Measurements from ENCODE around the gene CSKMT. TPM values are rescaled to one million over a fixed set of nuclear protein-coding genes. Genes with fewer than 3 reads are reported as not detected.
"Not testable (repeated sequence)": the region's sequence is repeated elsewhere in the genome, so short reads cannot be mapped to it uniquely, and the experiment has no call there.

Gene CSKMT
- total RNA-seq, 4 donors from 2014 or later = 2.0 to 18.6 (median 7.3) TPM

GRCh38 chr11:62669420-62670161 lies 4.5 kb downstream of the CSKMT start:
- H3K9me3 ChIP-seq = no peaks in the 10 kb centered on the region
- TF ChIP-seq EP300 (IDR thresholded peaks at IDR 0.05) = no peak
- no peak for TF ChIP-seq POLR2AphosphoS5 (IDR thresholded peaks at IDR 0.05)
- TF ChIP-seq POLR2A (IDR thresholded peaks at IDR 0.05) = no peak
- TF ChIP-seq, protein P1, sequence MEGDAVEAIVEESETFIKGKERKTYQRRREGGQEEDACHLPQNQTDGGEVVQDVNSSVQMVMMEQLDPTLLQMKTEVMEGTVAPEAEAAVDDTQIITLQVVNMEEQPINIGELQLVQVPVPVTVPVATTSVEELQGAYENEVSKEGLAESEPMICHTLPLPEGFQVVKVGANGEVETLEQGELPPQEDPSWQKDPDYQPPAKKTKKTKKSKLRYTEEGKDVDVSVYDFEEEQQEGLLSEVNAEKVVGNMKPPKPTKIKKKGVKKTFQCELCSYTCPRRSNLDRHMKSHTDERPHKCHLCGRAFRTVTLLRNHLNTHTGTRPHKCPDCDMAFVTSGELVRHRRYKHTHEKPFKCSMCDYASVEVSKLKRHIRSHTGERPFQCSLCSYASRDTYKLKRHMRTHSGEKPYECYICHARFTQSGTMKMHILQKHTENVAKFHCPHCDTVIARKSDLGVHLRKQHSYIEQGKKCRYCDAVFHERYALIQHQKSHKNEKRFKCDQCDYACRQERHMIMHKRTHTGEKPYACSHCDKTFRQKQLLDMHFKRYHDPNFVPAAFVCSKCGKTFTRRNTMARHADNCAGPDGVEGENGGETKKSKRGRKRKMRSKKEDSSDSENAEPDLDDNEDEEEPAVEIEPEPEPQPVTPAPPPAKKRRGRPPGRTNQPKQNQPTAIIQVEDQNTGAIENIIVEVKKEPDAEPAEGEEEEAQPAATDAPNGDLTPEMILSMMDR (IDR thresholded peaks at IDR 0.05) = no peak
- H3K4me1 ChIP-seq = peaks cover 5 to 78% (median 32%) of the 10 kb centered on the region in 3 donors
- WGBS, 2 donors (ENCODE audit: low coverage in 1 of 2) = 74 to 81% methylated on average over 3 of the region's 4 CpGs
- no peaks in the 10 kb centered on the region for H3K27me3 ChIP-seq
- ATAC-seq = no peak
- peaks cover 0 to 24% of the 10 kb centered on the region in 2 donors for H3K36me3 ChIP-seq
- H3K4me3 ChIP-seq = no peak overlapping the region
- peak overlapping the region in 1 of 4 donors; percentile 91 for H3K27ac ChIP-seq

DNA sequence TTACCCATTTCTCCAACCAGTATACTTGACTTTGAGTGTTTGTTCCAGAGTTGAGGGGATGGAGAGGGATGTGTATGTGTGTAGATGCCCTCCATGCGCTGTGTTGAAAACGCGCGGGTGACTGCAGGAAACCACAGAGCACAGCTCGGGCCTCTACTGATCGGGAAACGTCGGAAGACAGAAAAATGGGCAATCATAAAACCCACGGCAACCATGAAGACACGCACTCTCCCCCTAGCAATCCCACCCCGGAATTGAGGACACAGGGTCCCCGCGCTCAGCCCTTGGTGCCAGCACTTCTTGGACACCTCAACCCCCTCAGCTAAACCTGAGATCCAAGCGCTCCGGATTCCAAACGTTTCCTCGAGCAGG lies 6.1 kb downstream of the CSKMT start:
- 0 to 2% methylated on average over 1 to 8 of the region's 17 CpGs for WGBS, 2 donors (ENCODE audit: low coverage in 1 of 2)
- Histone ChIP-seq H3K9me3 (no peaks in the 10 kb centered on the region), H3K27me3 (no peaks in the 10 kb centered on the region), H3K27ac (peak overlapping the region; percentile 24 to 91 (median 88)), H3K36me3 (peaks cover 0 to 41% of the 10 kb centered on the region in 2 donors), H3K4me1 (peaks cover 5 to 74% (median 30%) of the 10 kb centered on the region in 3 donors), H3K4me3 (peak overlapping the region; percentile 48 to 80)
- peak; percentile 45 for ATAC-seq
- TF ChIP-seq, protein P1 (IDR thresholded peaks at IDR 0.05) = no peak
- TF ChIP-seq POLR2A (IDR thresholded peaks at IDR 0.05) (no peak), POLR2AphosphoS5 (IDR thresholded peaks at IDR 0.05) (no peak), EP300 (IDR thresholded peaks at IDR 0.05) (no peak)

DNA sequence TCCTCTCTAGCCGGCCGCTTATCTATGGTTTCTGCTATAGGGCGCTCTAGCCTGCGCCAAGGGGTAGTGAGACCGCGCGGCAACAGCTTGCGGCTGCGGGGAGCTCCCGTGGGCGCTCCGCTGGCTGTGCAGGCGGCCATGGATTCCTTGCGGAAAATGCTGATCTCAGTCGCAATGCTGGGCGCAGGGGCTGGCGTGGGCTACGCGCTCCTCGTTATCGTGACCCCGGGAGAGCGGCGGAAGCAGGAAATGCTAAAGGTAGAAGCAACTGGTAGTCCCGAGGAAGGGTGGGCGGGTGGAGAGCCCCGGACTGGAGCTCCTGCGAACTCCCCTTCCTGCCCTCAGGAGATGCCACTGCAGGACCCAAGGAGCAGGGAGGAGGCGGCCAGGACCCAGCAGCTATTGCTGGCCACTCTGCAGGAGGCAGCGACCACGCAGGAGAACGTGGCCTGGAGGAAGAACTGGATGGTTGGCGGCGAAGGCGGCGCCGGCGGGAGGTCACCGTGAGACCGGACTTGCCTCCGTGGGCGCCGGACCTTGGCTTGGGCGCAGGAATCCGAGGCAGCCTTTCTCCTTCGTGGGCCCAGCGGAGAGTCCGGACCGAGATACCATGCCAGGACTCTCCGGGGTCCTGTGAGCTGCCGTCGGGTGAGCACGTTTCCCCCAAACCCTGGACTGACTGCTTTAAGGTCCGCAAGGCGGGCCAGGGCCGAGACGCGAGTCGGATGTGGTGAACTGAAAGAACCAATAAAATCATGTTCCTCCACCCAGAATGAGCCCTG lies 6.7 kb downstream of the CSKMT start, which contains the start of the genes LBHD1 and UQCC3:
LBHD1 (minus strand) TSS at position 660 of the 782 bp plus-strand sequence. CDS start 2,236 bp downstream, outside the sequence.
UQCC3 (plus strand) TSS at position 66 of the 782 bp plus-strand sequence; CDS start at position 139, 73 bp downstream.
- no peaks in the 10 kb centered on the region for H3K27me3 ChIP-seq
- H3K4me3 ChIP-seq = peak within 1 kb of the TSS; percentile 48 to 80
- H3K36me3 ChIP-seq = peaks cover 0 to 41% of the 10 kb centered on the region in 2 donors
- no peaks in the 10 kb centered on the region for H3K9me3 ChIP-seq
- TF ChIP-seq EP300 (IDR thresholded peaks at IDR 0.05) (no peak), POLR2AphosphoS5 (IDR thresholded peaks at IDR 0.05) (peak; percentile 70), POLR2A (IDR thresholded peaks at IDR 0.05) (peak; percentile 49 to 59)
- TF ChIP-seq, protein P1 (IDR thresholded peaks at IDR 0.05) = peak in 1 of 4 experiments; percentile 24
- H3K27ac ChIP-seq = peak within 1 kb of the TSS; percentile 24 to 91 (median 88)
- H3K4me1 ChIP-seq = peaks cover 3 to 73% (median 24%) of the 10 kb centered on the region in 3 donors
- 0% methylated on average over 2 to 6 of the region's 59 CpGs for WGBS, 2 donors (ENCODE audit: low coverage in 1 of 2)
- ATAC-seq = peak; percentile 87

DNA sequence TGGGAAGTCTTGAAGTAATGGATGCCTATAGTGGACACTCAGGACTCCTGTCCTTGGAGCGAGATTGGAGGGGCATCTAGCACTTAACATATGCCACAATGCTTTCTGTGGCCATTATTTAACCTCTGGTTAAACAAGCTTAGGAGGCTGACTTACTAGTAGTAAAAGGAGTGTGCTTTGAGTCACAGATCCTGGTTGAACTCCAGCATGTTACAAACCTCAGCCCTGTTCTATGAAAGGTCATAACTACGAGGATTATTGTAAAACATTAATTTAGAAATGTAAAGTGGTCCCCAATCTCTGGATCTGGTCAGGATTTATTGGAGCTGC lies 8.0 kb downstream of the CSKMT start:
- 50 to 82% methylated on average over 1 to 2 of the region's 2 CpGs for WGBS, 2 donors (ENCODE audit: low coverage in 1 of 2)
- no peaks in the 10 kb centered on the region for H3K9me3 ChIP-seq
- H3K27me3 ChIP-seq = no peaks in the 10 kb centered on the region
- no peak for ATAC-seq
- H3K4me3 ChIP-seq = no peak overlapping the region
- H3K4me1 ChIP-seq = peaks cover 0 to 73% (median 19%) of the 10 kb centered on the region in 3 donors
- H3K36me3 ChIP-seq = peaks cover 0 to 51% of the 10 kb centered on the region in 2 donors
- peak overlapping the region in 2 of 4 donors; percentile 86 to 91 for H3K27ac ChIP-seq
- no peak for TF ChIP-seq EP300 (IDR thresholded peaks at IDR 0.05)
- TF ChIP-seq, protein P1 (IDR thresholded peaks at IDR 0.05) = no peak
- no peak for TF ChIP-seq POLR2A (IDR thresholded peaks at IDR 0.05)
- no peak for TF ChIP-seq POLR2AphosphoS5 (IDR thresholded peaks at IDR 0.05)

- H3K27me3 ChIP-seq, H3K9me3 ChIP-seq: not testable (repeated sequence)
- peaks cover 0 to 75% (median 29%) of the 10 kb centered on the region in 3 donors for H3K4me1 ChIP-seq
These were observed 10.3 kb downstream of the CSKMT start for GRCh38 chr11:62675415-62675814.

More at GRCh38 chr11:62675415-62675814, 10.3 kb downstream of the CSKMT start:
- not testable (repeated sequence) for H3K4me3 ChIP-seq, ATAC-seq, H3K27ac ChIP-seq
- peaks cover 0 to 51% of the 10 kb centered on the region in 2 donors for H3K36me3 ChIP-seq
- WGBS, 2 donors (ENCODE audit: low coverage in 1 of 2) = 91% methylated on average over 4 of the region's 10 CpGs; no CpG with 5 or more reads in 1 of the 2 donors
